Measurements from ENCODE around the gene MRPS6. TPM values are rescaled to one million over a fixed set of nuclear protein-coding genes. Genes with fewer than 3 reads are reported as not detected.

MRPS6 gene
- total RNA-seq, 1 experiment from 2014 or later, result 32.8 TPM

GRCh38 chr21:34154878-34155277, 81.5 kb downstream of the MRPS6 start:
- H3K4me3 ChIP-seq (ENCODE audit: low read length), result no peak overlapping the region
- H3F3A ChIP-seq (ENCODE audit: low read length, unreplicated experiment), result no peaks in the 10 kb centered on the region
- no TSS peak for BruUV-seq (replicated peaks)
- DNase-seq, result no peak
- no peaks in the 10 kb centered on the region for H3K27me3 ChIP-seq (ENCODE audit: low read length)
- H2AFZ ChIP-seq (ENCODE audit: low read length), result no peak overlapping the region
- H3K4me2 ChIP-seq (ENCODE audit: low read length), result no peak overlapping the region
- H3K79me2 ChIP-seq (ENCODE audit: low read length), result no peaks in the 10 kb centered on the region
- no peaks in the 10 kb centered on the region for H3K36me3 ChIP-seq (ENCODE audit: low read depth, low read length)
- no peak overlapping the region for H3K27ac ChIP-seq (ENCODE audit: low read length)
- no peak for TF ChIP-seq CTCF (conservative IDR thresholded peaks at IDR 0.05; ENCODE audit: low read depth, low read length)
- TF ChIP-seq EZH2 (IDR thresholded peaks at IDR 0.05; ENCODE audit: low read length, unreplicated experiment), result no peak
- TF ChIP-seq EZH2phosphoT487 (IDR thresholded peaks at IDR 0.05; ENCODE audit: borderline replicate concordance, low read length), result no peak
- intact Hi-C loops (cut with micrococcal nuclease), result no loop called here
- H3K9me3 ChIP-seq (ENCODE audit: low read length), result no peaks in the 10 kb centered on the region
- ChIA-PET POLR2A (ENCODE audit: unreplicated experiment) (no interaction called here), CTCF (no interaction called here)
- H4K20me1 ChIP-seq (ENCODE audit: low read length), result no peaks in the 10 kb centered on the region
- H3K9ac ChIP-seq (ENCODE audit: low read length), result no peak overlapping the region
- ATAC-seq, result no peak
- H3K9me2 ChIP-seq (replicated peaks; ENCODE audit: low read length), result no peaks in the 10 kb centered on the region
- no peaks in the 10 kb centered on the region for H3K4me1 ChIP-seq (ENCODE audit: insufficient read depth, low read length)

GRCh38 chr21:34156957-34157356, 83.6 kb downstream of the MRPS6 start:
- BruUV-seq (replicated peaks), result no TSS peak
- ATAC-seq, result no peak
- no peaks in the 10 kb centered on the region for H3K9me3 ChIP-seq (ENCODE audit: low read length)
- H3K4me2 ChIP-seq (ENCODE audit: low read length), result no peak overlapping the region
- no peak overlapping the region for H3K4me3 ChIP-seq (ENCODE audit: low read length)
- no peak overlapping the region for H3K9ac ChIP-seq (ENCODE audit: low read length)
- DNase-seq, result no peak
- no peak for TF ChIP-seq CTCF (conservative IDR thresholded peaks at IDR 0.05; ENCODE audit: low read depth, low read length)
- TF ChIP-seq EZH2phosphoT487 (IDR thresholded peaks at IDR 0.05; ENCODE audit: borderline replicate concordance, low read length), result no peak
- TF ChIP-seq EZH2 (IDR thresholded peaks at IDR 0.05; ENCODE audit: low read length, unreplicated experiment), result no peak
- no peaks in the 10 kb centered on the region for H3K4me1 ChIP-seq (ENCODE audit: insufficient read depth, low read length)
- no peaks in the 10 kb centered on the region for H3K36me3 ChIP-seq (ENCODE audit: low read depth, low read length)
- ChIA-PET POLR2A (ENCODE audit: unreplicated experiment) (no interaction called here), CTCF (no interaction called here)
- no peaks in the 10 kb centered on the region for H4K20me1 ChIP-seq (ENCODE audit: low read length)
- no peak overlapping the region for H2AFZ ChIP-seq (ENCODE audit: low read length)
- H3K27ac ChIP-seq (ENCODE audit: low read length), result no peak overlapping the region
- H3K27me3 ChIP-seq (ENCODE audit: low read length), result no peaks in the 10 kb centered on the region
- no peaks in the 10 kb centered on the region for H3K79me2 ChIP-seq (ENCODE audit: low read length)
- H3K9me2 ChIP-seq (replicated peaks; ENCODE audit: low read length), result no peaks in the 10 kb centered on the region
- intact Hi-C loops (cut with micrococcal nuclease), result no loop called here
- no peaks in the 10 kb centered on the region for H3F3A ChIP-seq (ENCODE audit: low read length, unreplicated experiment)

- POLR2A ChIA-PET (ENCODE audit: unreplicated experiment), result no interaction called here
- BruUV-seq (replicated peaks), result no TSS peak
These were observed 84.1 kb downstream of the MRPS6 start for GRCh38 chr21:34157521-34157920.

More at GRCh38 chr21:34157521-34157920, 84.1 kb downstream of the MRPS6 start:
- H3K79me2 ChIP-seq (ENCODE audit: low read length), result no peaks in the 10 kb centered on the region
- no peak overlapping the region for H3K4me2 ChIP-seq (ENCODE audit: low read length)
- CTCF ChIA-PET, result no interaction called here
- intact Hi-C loops (cut with micrococcal nuclease), result no loop called here
- H3F3A ChIP-seq (ENCODE audit: low read length, unreplicated experiment), result no peaks in the 10 kb centered on the region
- H3K36me3 ChIP-seq (ENCODE audit: low read depth, low read length), result no peaks in the 10 kb centered on the region
- no peak for DNase-seq
- no peak overlapping the region for H3K27ac ChIP-seq (ENCODE audit: low read length)
- H3K9ac ChIP-seq (ENCODE audit: low read length), result no peak overlapping the region
- ATAC-seq, result no peak; the same call in 1 of the 2 replicates
- H4K20me1 ChIP-seq (ENCODE audit: low read length), result no peaks in the 10 kb centered on the region
- no peaks in the 10 kb centered on the region for H3K9me3 ChIP-seq (ENCODE audit: low read length)
- no peaks in the 10 kb centered on the region for H3K4me1 ChIP-seq (ENCODE audit: insufficient read depth, low read length)
- H3K9me2 ChIP-seq (replicated peaks; ENCODE audit: low read length), result no peaks in the 10 kb centered on the region
- no peak for TF ChIP-seq EZH2phosphoT487 (IDR thresholded peaks at IDR 0.05; ENCODE audit: borderline replicate concordance, low read length)
- H3K27me3 ChIP-seq (ENCODE audit: low read length), result no peaks in the 10 kb centered on the region
- H3K4me3 ChIP-seq (ENCODE audit: low read length), result no peak overlapping the region
- no peak overlapping the region for H2AFZ ChIP-seq (ENCODE audit: low read length)

Data from PC-3 (cell line).